Activated B cell treated with CpG ODN at 0.5 μM for 24 hours (primary cell): ENCODE data around the gene RBBP8. TPM values are rescaled to one million over a fixed set of nuclear protein-coding genes. Genes with fewer than 3 reads are reported as not detected.

Source experiments
- ATAC-seq: fragments of 200-7000 bp; cut with Tn5 transposase; one replicate; pipeline ENCODE4 v1.10.0; 2021; ENCODE audit warnings: low read depth, mild to moderate bottlenecking, moderate library complexity
- CTCF ChIA-PET: fragments of 350-600 bp; sonication (Branson Sonifier 250); formaldehyde crosslinking; loops from one replicate; lab custom pipeline; 2021; ENCODE audit warnings: antibody characterized with exemption; lab: Charles Lee
- POLR2A ChIA-PET: fragments of 350-600 bp; sonication (Branson Sonifier 250); formaldehyde crosslinking; loops from one replicate; lab custom pipeline; 2021; ENCODE audit warnings: antibody characterized with exemption; lab: Charles Lee
- DNase-seq: peaks from one replicate; pipeline ENCODE4 v3.0.0; 2022
- H3K27ac Mint-ChIP-seq: one replicate; pipeline ENCODE4 v1.8.0; 2020; ENCODE audit warnings: mixed read lengths
- H3K27me3 Mint-ChIP-seq: one replicate; pipeline ENCODE4 v1.8.0; 2021; ENCODE audit warnings: mixed read lengths
- H3K36me3 Mint-ChIP-seq: one replicate; pipeline ENCODE4 v1.8.0; 2021; ENCODE audit warnings: low read depth, mixed read lengths
- H3K4me1 Mint-ChIP-seq: one replicate; pipeline ENCODE4 v1.8.0; 2021; ENCODE audit warnings: mixed read lengths
- H3K4me3 Mint-ChIP-seq: one replicate; pipeline ENCODE4 v1.8.0; 2020; ENCODE audit warnings: mild to moderate bottlenecking, mixed read lengths
- H3K9me3 Mint-ChIP-seq: one replicate; pipeline ENCODE4 v1.8.0; 2020; ENCODE audit warnings: mixed read lengths
- CTCF ChIP-seq: fragments of 200-600 bp; IDR thresholded peaks from one replicate; pipeline ENCODE4 v1.8.0; 2022; ENCODE audit warnings: antibody characterized with exemption, mild to moderate bottlenecking
- intact Hi-C: fragments of 100-400 bp; cut with micrococcal nuclease; formaldehyde crosslinking; loops from one replicate; pipeline ENCODE4 v1.15.1; 2024
- total RNA-seq: library from RNA; stranded (reverse); gene quantifications from 2 replicates; pipeline ENCODE4 v1.2.3, GENCODE V29; 2022

The RBBP8 gene
- total RNA-seq, 1 donor from 2014 or later, result 29.3 TPM

GRCh38 chr18:23043803-23044376, 110.8 kb downstream of the RBBP8 start:
- POLR2A ChIA-PET, result interaction anchor here (0.6 kb wide), 1 partner anchor 118 kb away, joined by 3 read pairs; no protein-coding TSS in a partner anchor
- no peak for TF ChIP-seq CTCF
- intact Hi-C loops, result no loop called here
- ATAC-seq (no peak), DNase-seq (no peak)
- Mint-ChIP-seq H3K4me3 (no peak overlapping the region), H3K36me3 (no peaks in the 10 kb centered on the region), H3K4me1 (no peaks in the 10 kb centered on the region), H3K9me3 (no peaks in the 10 kb centered on the region), H3K27ac (no peak overlapping the region), H3K27me3 (peaks cover 7% of the 10 kb centered on the region)
- CTCF ChIA-PET, result no interaction called here

GRCh38 chr18:23049698-23050373, 116.7 kb downstream of the RBBP8 start:
- ChIA-PET POLR2A (interaction anchor here (0.7 kb wide), 1 partner anchor 564 kb away, joined by 5 read pairs; no protein-coding TSS in a partner anchor), CTCF (no interaction called here)
- Mint-ChIP-seq H3K4me1 (no peaks in the 10 kb centered on the region), H3K4me3 (no peak overlapping the region), H3K27me3 (peaks cover 3% of the 10 kb centered on the region), H3K36me3 (no peaks in the 10 kb centered on the region), H3K9me3 (no peaks in the 10 kb centered on the region), H3K27ac (no peak overlapping the region)
- no peak for DNase-seq
- ATAC-seq, result no peak
- TF ChIP-seq CTCF, result no peak
- intact Hi-C loops, result no loop called here

GRCh38 chr18:23053776-23054457, 120.8 kb downstream of the RBBP8 start:
- ChIA-PET POLR2A (no interaction called here), CTCF (no interaction called here)
- Mint-ChIP-seq H3K36me3 (no peaks in the 10 kb centered on the region), H3K27me3 (peaks cover 3% of the 10 kb centered on the region), H3K4me3 (no peak overlapping the region), H3K4me1 (no peaks in the 10 kb centered on the region), H3K9me3 (no peaks in the 10 kb centered on the region), H3K27ac (no peak overlapping the region)
- no peak for ATAC-seq
- DNase-seq, result no peak
- no peak for TF ChIP-seq CTCF
- intact Hi-C loops, result no loop called here

- no peak overlapping the region for H3K4me3 Mint-ChIP-seq
- ATAC-seq, result no peak
- intact Hi-C loops, result no loop called here
- H3K27me3 Mint-ChIP-seq, result peaks cover 3% of the 10 kb centered on the region
- CTCF ChIA-PET, result no interaction called here
- H3K4me1 Mint-ChIP-seq, result no peaks in the 10 kb centered on the region
- no peak overlapping the region for H3K27ac Mint-ChIP-seq
- POLR2A ChIA-PET, result no interaction called here
- no peak for TF ChIP-seq CTCF
- no peak for DNase-seq
- no peaks in the 10 kb centered on the region for H3K36me3 Mint-ChIP-seq
- H3K9me3 Mint-ChIP-seq, result no peaks in the 10 kb centered on the region
These were observed 121.4 kb downstream of the RBBP8 start for GRCh38 chr18:23054553-23054952.

GRCh38 chr18:23056315-23056714, 123.2 kb downstream of the RBBP8 start:
- no peak overlapping the region for H3K27ac Mint-ChIP-seq
- H3K4me3 Mint-ChIP-seq, result no peak overlapping the region
- no peak for TF ChIP-seq CTCF
- CTCF ChIA-PET, result no interaction called here
- H3K9me3 Mint-ChIP-seq, result no peaks in the 10 kb centered on the region
- POLR2A ChIA-PET, result no interaction called here
- ATAC-seq, result no peak
- no peaks in the 10 kb centered on the region for H3K4me1 Mint-ChIP-seq
- intact Hi-C loops, result no loop called here
- peaks cover 3% of the 10 kb centered on the region for H3K27me3 Mint-ChIP-seq
- no peaks in the 10 kb centered on the region for H3K36me3 Mint-ChIP-seq
- DNase-seq, result no peak
